Spleen (tissue), 7 donors: ENCODE data around the gene HCN3.

ENCODE experiments used
- POLR2A ChIP-seq, 3 donors: fragments of 450-650 bp; IDR thresholded peaks; one replicate each; pipeline ENCODE4 v1.5.1; 2017; ENCODE audit warnings: antibody characterized with exemption in 3 of 3, mild to moderate bottlenecking in 1 of 3
- TF ChIP-seq, protein P1 (sequence below), 11 experiments: fragments of 200-600 bp in 7 of 11; fragments of 450-650 bp in 4 of 11; sonication (generic) in 4 of 11; IDR thresholded peaks in 8 of 11; conservative IDR thresholded peaks in 3 of 11; 1 replicate in 7 of 11; 2 replicates in 4 of 11; pipeline versions ENCODE4 v1.4.0 to v1.8.0; 2016 to 2021; ENCODE audit warnings: antibody characterized with exemption in 11 of 11, inconsistent platforms in 4 of 11, mild to moderate bottlenecking in 1 of 11
- donor health status: DM: no; HTN: no; CAD: no; lungs with moderate emphysema.
- donor health status: DM: no; HTN: no; CAD: no.
- donor health status: DM: no; HTN: no; CAD: no.

DNA sequence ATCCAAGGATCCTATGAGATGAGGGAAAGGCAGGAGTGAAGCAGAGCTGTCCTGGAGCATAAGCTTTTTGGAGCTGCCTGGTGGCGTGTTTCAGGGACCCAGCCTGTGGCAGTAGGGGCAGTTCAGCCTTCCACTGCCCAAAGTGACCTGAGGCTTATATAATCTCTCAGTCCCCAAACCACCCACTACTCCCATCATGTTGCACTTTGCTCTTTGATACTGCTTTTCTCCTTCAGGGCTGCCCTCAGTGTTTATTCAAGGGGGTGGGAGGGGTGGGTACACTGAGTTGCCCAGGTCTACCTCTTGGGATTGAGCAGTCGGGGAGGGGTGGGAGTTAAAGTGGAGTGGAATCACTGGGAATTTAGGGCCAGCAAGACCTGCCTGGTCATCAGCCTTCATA is 9.3 kb downstream of the HCN3 start:
- TF ChIP-seq, protein P1, sequence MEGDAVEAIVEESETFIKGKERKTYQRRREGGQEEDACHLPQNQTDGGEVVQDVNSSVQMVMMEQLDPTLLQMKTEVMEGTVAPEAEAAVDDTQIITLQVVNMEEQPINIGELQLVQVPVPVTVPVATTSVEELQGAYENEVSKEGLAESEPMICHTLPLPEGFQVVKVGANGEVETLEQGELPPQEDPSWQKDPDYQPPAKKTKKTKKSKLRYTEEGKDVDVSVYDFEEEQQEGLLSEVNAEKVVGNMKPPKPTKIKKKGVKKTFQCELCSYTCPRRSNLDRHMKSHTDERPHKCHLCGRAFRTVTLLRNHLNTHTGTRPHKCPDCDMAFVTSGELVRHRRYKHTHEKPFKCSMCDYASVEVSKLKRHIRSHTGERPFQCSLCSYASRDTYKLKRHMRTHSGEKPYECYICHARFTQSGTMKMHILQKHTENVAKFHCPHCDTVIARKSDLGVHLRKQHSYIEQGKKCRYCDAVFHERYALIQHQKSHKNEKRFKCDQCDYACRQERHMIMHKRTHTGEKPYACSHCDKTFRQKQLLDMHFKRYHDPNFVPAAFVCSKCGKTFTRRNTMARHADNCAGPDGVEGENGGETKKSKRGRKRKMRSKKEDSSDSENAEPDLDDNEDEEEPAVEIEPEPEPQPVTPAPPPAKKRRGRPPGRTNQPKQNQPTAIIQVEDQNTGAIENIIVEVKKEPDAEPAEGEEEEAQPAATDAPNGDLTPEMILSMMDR (IDR thresholded peaks at IDR 0.05 in 8 of 11, conservative IDR thresholded peaks at IDR 0.05 in 3 of 11): no peak
- TF ChIP-seq POLR2A (IDR thresholded peaks at IDR 0.05): no peak
